ENCODE results near the gene ACSL5.

ACSL5 gene

DNA sequence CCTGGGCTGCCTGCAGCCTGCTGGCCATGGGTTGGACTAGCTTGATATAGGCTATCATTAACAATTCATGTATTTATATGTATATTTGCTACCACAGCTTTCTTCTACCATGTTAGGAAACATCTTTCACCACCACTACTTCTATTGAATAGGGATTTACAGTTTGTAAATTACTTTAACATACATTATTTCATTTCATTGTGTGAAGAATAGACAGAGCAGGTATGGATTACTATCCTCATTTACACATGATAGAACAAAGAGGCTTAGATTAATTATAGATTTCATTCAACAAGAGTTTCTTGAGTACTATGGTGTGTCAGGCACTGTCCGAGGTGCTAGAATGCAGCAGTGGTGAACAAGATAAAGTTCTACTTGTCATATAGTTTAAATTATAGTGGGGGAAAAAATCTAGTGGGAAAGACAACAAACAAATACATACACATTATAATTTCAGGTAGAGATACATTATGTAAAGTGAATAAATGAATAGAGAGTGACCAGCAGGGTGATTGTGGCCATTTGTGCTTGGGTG is 93.7 kb downstream of the ACSL5 start:
- DNase-seq = no peak

DNA sequence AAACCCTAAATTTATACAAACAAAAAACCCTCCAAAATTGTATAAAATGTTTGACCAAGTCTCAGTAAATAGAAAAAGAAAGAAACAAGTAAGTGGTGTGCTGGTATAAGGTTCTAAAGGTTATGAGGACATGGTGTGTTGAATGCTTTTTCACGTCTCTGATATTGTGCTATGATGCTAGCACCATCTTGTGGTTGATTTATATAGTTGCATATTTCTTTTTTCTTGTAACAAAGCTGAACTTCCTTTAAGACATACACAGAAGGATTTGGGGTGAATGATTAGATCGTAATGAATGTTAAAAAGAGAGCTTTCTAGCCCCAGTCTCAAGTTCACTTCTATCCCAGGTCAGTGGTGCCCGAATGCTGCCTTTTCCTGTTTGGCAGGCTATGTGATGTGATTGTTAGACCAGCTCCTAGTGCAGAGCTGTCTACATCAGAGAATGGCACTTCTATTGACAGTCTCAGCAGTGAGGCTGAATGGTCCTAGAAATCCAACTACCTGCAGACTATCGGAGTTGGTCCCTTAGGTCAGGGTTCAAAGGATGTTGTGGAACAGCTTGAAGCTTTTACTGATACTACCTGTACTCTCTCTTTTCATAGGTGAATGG is 98.1 kb downstream of the ACSL5 start:
- no peak for DNase-seq

GRCh38 chr10:112475575-112476218 is 101.8 kb downstream of the ACSL5 start:
- DNase-seq = no peak
